Brain microvascular endothelial cell (primary cell): ENCODE data around the gene EXOC2.

ENCODE experiments used
- DNase-seq: peaks from one replicate; pipeline ENCODE4 v3.0.0-alpha.2; 2020
- H3K27ac ChIP-seq: fragments of 250-450 bp; sonication (Bioruptor Pico); 2 replicates; pipeline ENCODE4 v1.5.1; 2020; ENCODE audit warnings: mild to moderate bottlenecking, moderate library complexity
- H3K27me3 ChIP-seq: fragments of 250-450 bp; sonication (Bioruptor Pico); replicated peaks from 2 replicates; pipeline ENCODE4 v1.5.1; 2020; ENCODE audit warnings: mild to moderate bottlenecking
- H3K36me3 ChIP-seq: fragments of 250-450 bp; sonication (Bioruptor Pico); replicated peaks from 2 replicates; pipeline ENCODE4 v1.5.1; 2020; ENCODE audit warnings: mild to moderate bottlenecking
- H3K4me3 ChIP-seq: 2 replicates; pipeline ENCODE4 v1.5.1; 2011; ENCODE audit warnings: low read depth, mild to moderate bottlenecking, control low read depth, low read length, moderate library complexity
- in situ Hi-C: cut with HindIII; loops from 2 replicates; pipeline ENCODE4 v1.10.0; 2017; ENCODE audit warnings: low sequenced_read_pairs, low pct_ligation_motif_present
- TF ChIP-seq, protein P1 (sequence below): IDR thresholded peaks from 2 replicates; pipeline ENCODE4 v1.5.1; 2011; ENCODE audit warnings: low read depth, mild to moderate bottlenecking, moderate library complexity, low read length, control low read depth, inconsistent platforms; ENCODE audit errors: missing control alignments

The EXOC2 gene, protein sequence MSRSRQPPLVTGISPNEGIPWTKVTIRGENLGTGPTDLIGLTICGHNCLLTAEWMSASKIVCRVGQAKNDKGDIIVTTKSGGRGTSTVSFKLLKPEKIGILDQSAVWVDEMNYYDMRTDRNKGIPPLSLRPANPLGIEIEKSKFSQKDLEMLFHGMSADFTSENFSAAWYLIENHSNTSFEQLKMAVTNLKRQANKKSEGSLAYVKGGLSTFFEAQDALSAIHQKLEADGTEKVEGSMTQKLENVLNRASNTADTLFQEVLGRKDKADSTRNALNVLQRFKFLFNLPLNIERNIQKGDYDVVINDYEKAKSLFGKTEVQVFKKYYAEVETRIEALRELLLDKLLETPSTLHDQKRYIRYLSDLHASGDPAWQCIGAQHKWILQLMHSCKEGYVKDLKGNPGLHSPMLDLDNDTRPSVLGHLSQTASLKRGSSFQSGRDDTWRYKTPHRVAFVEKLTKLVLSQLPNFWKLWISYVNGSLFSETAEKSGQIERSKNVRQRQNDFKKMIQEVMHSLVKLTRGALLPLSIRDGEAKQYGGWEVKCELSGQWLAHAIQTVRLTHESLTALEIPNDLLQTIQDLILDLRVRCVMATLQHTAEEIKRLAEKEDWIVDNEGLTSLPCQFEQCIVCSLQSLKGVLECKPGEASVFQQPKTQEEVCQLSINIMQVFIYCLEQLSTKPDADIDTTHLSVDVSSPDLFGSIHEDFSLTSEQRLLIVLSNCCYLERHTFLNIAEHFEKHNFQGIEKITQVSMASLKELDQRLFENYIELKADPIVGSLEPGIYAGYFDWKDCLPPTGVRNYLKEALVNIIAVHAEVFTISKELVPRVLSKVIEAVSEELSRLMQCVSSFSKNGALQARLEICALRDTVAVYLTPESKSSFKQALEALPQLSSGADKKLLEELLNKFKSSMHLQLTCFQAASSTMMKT

DNA sequence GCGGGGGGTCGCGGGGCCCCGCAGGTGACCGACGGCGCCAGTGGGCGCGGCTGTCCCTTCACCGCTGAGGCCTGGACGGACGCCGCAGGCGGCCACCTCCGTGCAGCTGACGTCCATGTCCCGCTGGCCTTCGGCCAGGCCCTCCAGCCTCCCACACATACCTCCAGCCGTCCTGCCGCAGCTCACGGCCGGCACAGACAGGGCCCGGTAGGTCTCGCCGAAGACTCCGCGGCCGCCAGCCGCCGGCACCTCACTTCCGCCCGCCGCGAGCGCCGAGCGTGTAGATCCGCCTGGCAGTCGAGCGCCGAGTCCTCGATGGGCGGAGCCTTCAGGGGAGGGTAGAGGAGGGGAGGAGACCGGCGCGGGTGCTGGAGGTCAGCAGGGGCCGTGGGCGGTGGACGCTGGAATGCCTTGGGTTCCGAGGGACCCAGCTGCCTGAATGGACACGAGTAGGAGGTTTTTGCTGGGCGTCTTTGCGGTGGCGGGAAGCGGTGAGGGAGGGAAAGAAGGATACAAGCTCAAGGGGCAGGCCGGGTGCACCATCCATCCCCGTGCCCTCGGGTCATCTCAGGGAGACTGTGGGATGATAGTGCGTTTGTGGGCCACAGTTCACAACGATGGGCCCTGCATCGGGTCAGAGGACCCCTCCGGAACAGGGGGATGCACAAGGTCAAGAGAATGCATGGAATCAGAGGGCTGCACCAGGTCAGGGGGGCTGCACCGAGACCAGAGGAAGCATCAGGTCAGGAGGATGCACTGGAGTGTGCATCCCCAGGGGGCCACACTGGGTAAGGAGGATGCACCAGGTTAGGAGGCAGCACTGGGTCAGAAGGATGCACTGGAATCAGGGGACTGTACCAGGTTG, at the start of gene EXOC2:
TSS of gene EXOC2 (minus strand) at position 282 of the 865 bp plus-strand sequence. CDS start 55,321 bp downstream, outside the sequence.
- in situ Hi-C loops: no loop called here
- TF ChIP-seq, protein P1, sequence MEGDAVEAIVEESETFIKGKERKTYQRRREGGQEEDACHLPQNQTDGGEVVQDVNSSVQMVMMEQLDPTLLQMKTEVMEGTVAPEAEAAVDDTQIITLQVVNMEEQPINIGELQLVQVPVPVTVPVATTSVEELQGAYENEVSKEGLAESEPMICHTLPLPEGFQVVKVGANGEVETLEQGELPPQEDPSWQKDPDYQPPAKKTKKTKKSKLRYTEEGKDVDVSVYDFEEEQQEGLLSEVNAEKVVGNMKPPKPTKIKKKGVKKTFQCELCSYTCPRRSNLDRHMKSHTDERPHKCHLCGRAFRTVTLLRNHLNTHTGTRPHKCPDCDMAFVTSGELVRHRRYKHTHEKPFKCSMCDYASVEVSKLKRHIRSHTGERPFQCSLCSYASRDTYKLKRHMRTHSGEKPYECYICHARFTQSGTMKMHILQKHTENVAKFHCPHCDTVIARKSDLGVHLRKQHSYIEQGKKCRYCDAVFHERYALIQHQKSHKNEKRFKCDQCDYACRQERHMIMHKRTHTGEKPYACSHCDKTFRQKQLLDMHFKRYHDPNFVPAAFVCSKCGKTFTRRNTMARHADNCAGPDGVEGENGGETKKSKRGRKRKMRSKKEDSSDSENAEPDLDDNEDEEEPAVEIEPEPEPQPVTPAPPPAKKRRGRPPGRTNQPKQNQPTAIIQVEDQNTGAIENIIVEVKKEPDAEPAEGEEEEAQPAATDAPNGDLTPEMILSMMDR: no peak
- Histone ChIP-seq H3K36me3 (peaks cover 8% of the 10 kb centered on the region), H3K27me3 (no peaks in the 10 kb centered on the region), H3K27ac (peak within 1 kb of the TSS; percentile 67), H3K4me3 (peak within 1 kb of the TSS; percentile 86)
- DNase-seq: peak; percentile 71

DNA sequence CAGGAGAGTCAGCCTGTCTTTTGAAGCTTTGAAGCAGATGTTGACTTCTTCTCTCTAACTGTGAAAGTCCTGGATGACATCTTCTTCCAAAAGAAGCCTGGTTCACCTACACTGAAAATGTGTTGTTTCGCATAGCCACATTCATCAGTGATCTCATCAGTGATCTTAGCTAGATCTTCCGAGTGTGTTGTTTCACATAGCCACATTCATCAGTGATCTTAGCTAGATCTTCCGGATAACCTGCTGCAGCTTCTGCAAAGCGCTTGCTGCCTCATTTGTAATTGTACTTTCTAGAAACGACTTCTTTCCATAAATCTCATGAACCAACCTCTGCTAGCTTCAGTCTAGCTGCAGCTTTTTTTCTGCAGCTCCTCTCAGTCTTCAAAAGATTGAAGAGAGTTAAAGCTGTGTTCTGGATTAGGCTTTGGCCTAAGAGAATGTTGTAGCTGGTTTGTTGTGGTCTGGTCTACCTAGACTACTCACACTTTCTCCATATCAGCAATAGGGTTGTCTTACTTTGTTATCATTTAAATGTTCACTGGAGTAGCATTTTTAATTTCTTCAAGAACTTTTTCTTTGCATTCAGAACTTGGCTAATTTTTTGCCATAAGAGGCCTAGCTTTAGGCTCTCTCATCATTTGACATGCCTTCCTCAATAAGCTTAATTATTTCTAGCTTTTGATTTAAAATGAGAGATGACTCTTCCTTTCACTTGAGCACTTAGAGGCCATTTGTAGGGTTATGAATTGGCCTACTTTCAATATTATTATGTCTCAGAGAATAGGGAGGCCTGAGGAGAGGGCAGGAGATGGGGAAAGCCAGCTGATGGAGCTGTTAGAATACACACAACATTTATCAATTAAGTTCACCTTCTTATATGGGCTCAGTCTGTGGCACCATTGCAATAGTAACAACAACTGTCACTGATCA, 48.7 kb upstream of the EXOC2 start:
- H3K36me3 ChIP-seq: no peaks in the 10 kb centered on the region
- TF ChIP-seq, protein P1: no peak
- in situ Hi-C loops: no loop called here
- no peak overlapping the region for H3K4me3 ChIP-seq
- no peak overlapping the region for H3K27ac ChIP-seq
- DNase-seq: no peak
- no peaks in the 10 kb centered on the region for H3K27me3 ChIP-seq

DNA sequence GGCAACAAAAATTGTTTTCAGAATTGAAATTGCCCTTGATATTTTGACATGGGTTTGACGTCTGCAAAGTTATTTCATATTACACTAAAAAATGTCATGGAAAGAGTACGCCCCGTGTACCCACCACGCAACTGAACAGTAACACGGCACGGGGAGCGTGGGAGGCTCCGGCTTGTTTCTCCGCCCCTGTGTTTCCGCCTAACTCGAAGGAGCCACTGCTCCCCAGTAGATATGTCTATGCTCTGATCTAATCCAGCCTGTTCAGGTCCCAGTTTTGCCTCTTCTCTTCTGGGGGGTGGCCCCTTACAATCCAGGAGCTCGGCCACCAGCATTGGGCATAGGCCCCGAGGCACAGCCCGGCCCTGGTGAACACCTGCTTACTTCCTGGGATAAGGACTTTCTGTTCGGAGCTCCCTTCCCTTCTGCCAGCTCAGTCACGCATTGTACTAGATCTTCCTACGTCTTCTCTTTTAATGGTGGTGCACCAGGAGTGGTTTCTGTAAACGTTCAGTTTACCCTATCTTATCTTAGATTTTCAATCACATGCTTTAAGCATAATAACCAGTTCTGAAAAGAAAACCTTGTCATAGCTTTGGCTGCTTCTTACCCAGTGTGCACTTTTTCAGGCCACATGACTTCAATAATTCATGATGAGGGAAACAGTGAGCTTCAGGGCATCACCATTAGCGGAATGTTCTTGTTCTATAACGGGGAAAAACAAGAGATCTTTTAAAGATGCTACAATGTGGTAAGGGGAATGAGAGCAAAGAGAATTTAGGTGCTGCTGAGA, 43.9 kb upstream of the EXOC2 start:
- Histone ChIP-seq H3K27ac (no peak overlapping the region), H3K4me3 (no peak overlapping the region), H3K36me3 (no peaks in the 10 kb centered on the region), H3K27me3 (no peaks in the 10 kb centered on the region)
- in situ Hi-C loops: no loop called here
- DNase-seq: no peak
- TF ChIP-seq, protein P1: no peak

DNA sequence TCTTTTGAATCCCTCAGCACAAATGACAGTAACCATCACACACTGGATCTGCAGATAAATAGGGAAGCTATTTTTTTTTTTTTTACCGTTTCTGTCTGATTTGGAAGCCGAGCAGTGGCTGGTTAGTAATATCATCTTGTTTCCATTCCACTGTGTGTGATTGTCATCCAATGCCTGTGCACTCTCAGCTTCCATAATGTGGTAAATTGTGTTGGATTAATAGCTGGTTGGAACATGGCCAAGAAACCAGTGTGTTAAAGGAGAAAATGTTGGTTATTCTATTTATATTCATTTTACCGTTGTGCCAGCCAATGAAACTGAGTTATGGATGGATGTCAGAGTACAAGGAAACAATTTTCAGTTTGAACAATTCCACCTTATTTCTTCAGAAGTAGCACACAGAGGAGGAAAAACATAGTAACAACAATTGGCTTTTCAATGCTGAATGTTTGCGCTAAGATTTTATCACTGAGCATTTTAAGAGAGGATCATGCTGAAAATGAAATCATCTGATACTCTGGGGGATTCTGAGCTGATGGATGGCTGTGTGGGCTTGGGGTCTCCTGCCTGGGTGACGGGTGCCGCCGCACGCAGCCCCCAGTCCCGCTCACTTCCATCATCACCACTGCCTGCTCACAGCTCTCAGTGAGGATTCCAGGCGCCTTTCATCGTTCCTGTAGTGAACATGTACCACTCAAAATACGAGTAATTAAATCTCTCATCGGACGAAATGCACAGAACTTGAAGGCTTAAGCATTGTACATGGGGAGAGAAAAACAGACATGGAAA, 40.7 kb upstream of the EXOC2 start:
- no peak overlapping the region for H3K4me3 ChIP-seq
- in situ Hi-C loops: no loop called here
- H3K27me3 ChIP-seq: no peaks in the 10 kb centered on the region
- DNase-seq: no peak
- no peak overlapping the region for H3K27ac ChIP-seq
- TF ChIP-seq, protein P1: no peak
- no peaks in the 10 kb centered on the region for H3K36me3 ChIP-seq
